TTC549 (cell line): ENCODE measurements around the gene GNPTAB.

Experiments
- FAIRE-seq: peaks from 2 replicates; lab custom pipeline; 2012; peaks lifted over from hg19 to GRCh38; lab: Jason Lieb, UNC

Gene GNPTAB

GRCh38 chr12:101733166-101733565 is 97.6 kb downstream of the GNPTAB start:
- FAIRE-seq, result no peak

- no peak for FAIRE-seq
Measured at GRCh38 chr12:101732318-101732717, 98.4 kb downstream of the GNPTAB start.

GRCh38 chr12:101729842-101730241 is 100.9 kb downstream of the GNPTAB start:
- FAIRE-seq, result no peak

- FAIRE-seq, result no peak
Measured at GRCh38 chr12:101727098-101727497, 103.7 kb downstream of the GNPTAB start.

GRCh38 chr12:101722392-101722791 is 108.4 kb downstream of the GNPTAB start:
- FAIRE-seq, result no peak

- no peak for FAIRE-seq
Measured at GRCh38 chr12:101720118-101720517, 110.6 kb downstream of the GNPTAB start.

GRCh38 chr12:101719566-101719965 is 111.2 kb downstream of the GNPTAB start:
- no peak for FAIRE-seq

- no peak for FAIRE-seq
Measured at GRCh38 chr12:101714877-101715444, 115.8 kb downstream of the GNPTAB start.

GRCh38 chr12:101713930-101714329 is 116.8 kb downstream of the GNPTAB start:
- FAIRE-seq, result no peak

- FAIRE-seq, result no peak
Measured at GRCh38 chr12:101713059-101713682, 117.6 kb downstream of the GNPTAB start.

- FAIRE-seq, result no peak
Measured at GRCh38 chr12:101710288-101710687, 120.5 kb downstream of the GNPTAB start.

GRCh38 chr12:101707131-101707782 is 123.5 kb downstream of the GNPTAB start:
- no peak for FAIRE-seq

GRCh38 chr12:101706403-101706802 is 124.4 kb downstream of the GNPTAB start:
- no peak for FAIRE-seq

- FAIRE-seq, result no peak
Measured at GRCh38 chr12:101703487-101703886, 127.3 kb downstream of the GNPTAB start.

GRCh38 chr12:101700299-101700820 is 130.4 kb downstream of the GNPTAB start:
- FAIRE-seq, result no peak

- no peak for FAIRE-seq
Measured at GRCh38 chr12:101698800-101699347, 131.9 kb downstream of the GNPTAB start.

- FAIRE-seq, result no peak
Measured at GRCh38 chr12:101697930-101698799, 132.6 kb downstream of the GNPTAB start.

GRCh38 chr12:101697197-101697929 is 133.4 kb downstream of the GNPTAB start, which contains the start of gene CHPT1:
CHPT1 (plus strand) TSS chr12:101697640; CDS start chr12:101697862, 222 bp downstream.
- FAIRE-seq, result no peak

- FAIRE-seq, result no peak
Measured at GRCh38 chr12:101696251-101697196, 134.2 kb downstream of the GNPTAB start.

- no peak for FAIRE-seq
Measured at GRCh38 chr12:101695706-101696105, 135.1 kb downstream of the GNPTAB start.
